GM12878 (cell line): ENCODE data around the gene RGS6. TPM values are rescaled to one million over a fixed set of nuclear protein-coding genes. Genes with fewer than 3 reads are reported as not detected.

Experiments used
- ATAC-seq: fragments of 200-7000 bp; cut with Tn5 transposase; 3 replicates; pipeline ENCODE4 v1.9.1; 2020; ENCODE audit warnings: mild to moderate bottlenecking, moderate library complexity
- BruUV-seq: library from RNA; stranded (reverse); fragments of 400-500 nt; replicated peaks from 2 replicates; lab custom pipeline; 2021; lab: Mats Ljungman, UMichigan
- CTCF ChIA-PET: fragments of 300-600 bp; sonication (Branson Sonifier 250); formaldehyde crosslinking; extraction: SDS; loops from one replicate; lab custom pipeline; 2021; ENCODE audit warnings: inconsistent platforms; lab: Yijun Ruan, JAX
- POLR2A ChIA-PET: fragments of 350-600 bp; formaldehyde crosslinking; extraction: SDS; loops from one replicate; lab custom pipeline; 2021; ENCODE audit warnings: inconsistent platforms; lab: Charles Lee
- RAD21 ChIA-PET: fragments of 300-600 bp; sonication (Branson Sonifier 250); formaldehyde crosslinking; loops from one replicate; lab custom pipeline; 2023; ENCODE audit warnings: antibody characterized with exemption; ENCODE audit not compliant: unreplicated experiment; lab: Charles Lee
- SMC1A ChIA-PET: fragments of 300-600 bp; sonication (Branson Sonifier 250); formaldehyde crosslinking; loops from one replicate; lab custom pipeline; 2023; ENCODE audit not compliant: unreplicated experiment, uncharacterized antibody; lab: Charles Lee
- DNase-seq: peaks from one replicate; pipeline ENCODE4 v3.0.0-alpha.2; 2011; ENCODE audit warnings: low read depth, low spot score
- FAIRE-seq: peaks from 3 replicates; lab custom pipeline; 2011; peaks lifted over from hg19 to GRCh38; lab: Jason Lieb, UNC
- H2AFZ ChIP-seq: 2 replicates; pipeline ENCODE4 v1.6.0; 2011; ENCODE audit warnings: low read depth, low read length, control low read depth; ENCODE audit not compliant: control insufficient read depth
- H3K27ac ChIP-seq: 2 replicates; pipeline ENCODE4 v1.5.1; 2011; ENCODE audit warnings: control low read depth; ENCODE audit not compliant: control insufficient read depth, insufficient read depth
- H3K27me3 ChIP-seq, 2 experiments: replicated peaks in 1 of 2; 2 replicates each; pipeline versions ENCODE4 v1.6.0 to v1.6.1; 2011; ENCODE audit warnings: low read length in 1 of 2; ENCODE audit not compliant: control insufficient read depth in 2 of 2, insufficient read depth in 2 of 2
- H3K36me3 ChIP-seq, 2 experiments: 2 replicates each; pipeline ENCODE4 v1.5.1; 2011; ENCODE audit warnings: low read length in 1 of 2; ENCODE audit not compliant: control insufficient read depth in 2 of 2, insufficient read depth in 2 of 2
- H3K4me1 ChIP-seq: 2 replicates; pipeline ENCODE4 v1.6.1; 2011; ENCODE audit warnings: mild to moderate bottlenecking, low read length, moderate library complexity, mixed read lengths; ENCODE audit not compliant: control insufficient read depth, insufficient read depth
- H3K4me2 ChIP-seq: 2 replicates; pipeline ENCODE4 v1.6.0; 2011; ENCODE audit warnings: control low read depth; ENCODE audit not compliant: control insufficient read depth, insufficient read depth
- H3K4me3 ChIP-seq: fragments of 200-600 bp; sonication (generic); 2 replicates; pipeline ENCODE4 v1.5.1; 2016
- H3K79me2 ChIP-seq: 2 replicates; pipeline ENCODE4 v1.6.0; 2011; ENCODE audit warnings: low read length; ENCODE audit not compliant: control insufficient read depth, insufficient read depth
- H3K9ac ChIP-seq: 2 replicates; pipeline ENCODE4 v1.8.0; 2011; ENCODE audit warnings: low read length, control low read depth, mixed read lengths; ENCODE audit not compliant: control insufficient read depth, insufficient read depth
- H3K9me3 ChIP-seq: replicated peaks from 3 replicates; pipeline ENCODE4 v1.5.1; 2011; ENCODE audit warnings: mild to moderate bottlenecking, low read length; ENCODE audit not compliant: control insufficient read depth, insufficient read depth
- H4K20me1 ChIP-seq: 2 replicates; pipeline ENCODE4 v1.6.0; 2011; ENCODE audit not compliant: control insufficient read depth, insufficient read depth
- CHD2 ChIP-seq: IDR thresholded peaks from 2 replicates; pipeline ENCODE4 v1.6.1; 2011; ENCODE audit warnings: low read depth, low read length, improper control_type of control experiment, borderline replicate concordance
- CUX1 ChIP-seq: IDR thresholded peaks from 2 replicates; pipeline ENCODE4 v1.6.1; 2012; ENCODE audit warnings: improper control_type of control experiment, low read depth, low read length; ENCODE audit not compliant: insufficient replicate concordance
- ESRRA ChIP-seq: IDR thresholded peaks from 2 replicates; pipeline ENCODE4 v1.6.1; 2012; ENCODE audit warnings: mild to moderate bottlenecking, low read length, improper control_type of control experiment
- LARP7 ChIP-seq: fragments of 450-650 bp; IDR thresholded peaks from 2 replicates; pipeline ENCODE4 v1.6.1; 2017; ENCODE audit warnings: mild to moderate bottlenecking
- POLR2AphosphoS5 ChIP-seq: IDR thresholded peaks from 2 replicates; pipeline ENCODE4 v1.6.1; 2011; ENCODE audit warnings: mild to moderate bottlenecking, low read length, inconsistent platforms
- RCOR1 ChIP-seq: conservative IDR thresholded peaks from 2 replicates; pipeline ENCODE4 v1.6.1; 2012; ENCODE audit warnings: low read depth, low read length, improper control_type of control experiment
- WGBS: methylation state at CpG from one replicate; pipeline ENCODE4 v1.1.6; 2016; ENCODE audit warnings: low lambda C conversion rate; ENCODE audit not compliant: insufficient replicate concordance, insufficient coverage; ENCODE audit errors: missing lambda C conversion rate; 5-methylcytosine and 5-hydroxymethylcytosine counted together
- in situ Hi-C: fragments of 300-500 bp; cut with MboI; formaldehyde crosslinking; loops from 9 replicates; pipeline ENCODE4 v1.14.3; 2018; ENCODE audit warnings: mixed read lengths
- intact Hi-C: fragments of 100-400 bp; cut with micrococcal nuclease; formaldehyde crosslinking; loops from one replicate; pipeline ENCODE4 v1.14.2; 2022; ENCODE audit not compliant: unreplicated experiment
- polyA plus RNA-seq, 11 experiments: library from polyadenylated mRNA; depleted of rRNA in 4 of 11; unstranded in 6 of 11; stranded (reverse) in 5 of 11; fragments of >200 nt; fragmentation: Nextera tagmentation in 4 of 11; fragmentation: Illumina TruSeq in 1 of 11; extraction: Ambion mirVana in 4 of 11; extraction: Trizol in 1 of 11; gene quantifications; 1 replicate in 1 of 11; 2 replicates in 10 of 11; pipeline versions ENCODE4 v1.2.1 to v1.2.3, GENCODE V29; 2011 to 2016; ENCODE audit warnings: inconsistent platforms in 2 of 11, missing spikeins in 2 of 11, low read depth in 1 of 11
- total RNA-seq, 4 experiments: library from RNA; depleted of rRNA in 3 of 4; stranded (reverse); fragments of >200 nt in 3 of 4; fragmentation: Illumina TruSeq in 1 of 4; extraction: Trizol in 1 of 4; gene quantifications; 2 replicates each; pipeline versions ENCODE4 v1.2.1 to v1.2.3, GENCODE V29; 2013 to 2021

Gene RGS6
- total and polyA plus RNA-seq, 10 of the 15 experiments (the other 5 are each of a cell fraction or from before 2014, with no cell fraction given): 3.9 to 18.1 (median 12.4) TPM

- ATAC-seq (no peak), FAIRE-seq (no peak), DNase-seq (no peak)
- H3K4me2 ChIP-seq: no peak overlapping the region
- no peak overlapping the region for H3K4me3 ChIP-seq
- intact Hi-C loops: no loop called here
- H3K9ac ChIP-seq: no peak overlapping the region
- H3K27me3 ChIP-seq: no peaks in the 10 kb centered on the region
- ChIA-PET CTCF (no interaction called here), RAD21 (interaction anchor here (0.6 kb wide), 1 partner anchor 100 kb away, joined by 4 read pairs; no protein-coding TSS in a partner anchor), POLR2A (interaction anchor here (0.5 kb wide), 1 partner anchor 49 kb away, joined by 3 read pairs; no protein-coding TSS in a partner anchor), SMC1A (no interaction called here)
- H4K20me1 ChIP-seq: no peaks in the 10 kb centered on the region
- 79% methylated on average over 12 of the region's 12 CpGs for WGBS
- H3K27ac ChIP-seq: no peak overlapping the region
- H3K4me1 ChIP-seq: no peaks in the 10 kb centered on the region
- H3K79me2 ChIP-seq: no peaks in the 10 kb centered on the region
- no peak for TF ChIP-seq CHD2
- no peak for TF ChIP-seq POLR2AphosphoS5
- no peak for TF ChIP-seq LARP7
- TF ChIP-seq RCOR1: no peak
- no peak for TF ChIP-seq ESRRA
- no peak for TF ChIP-seq CUX1
- BruUV-seq: no TSS peak
- in situ Hi-C loops: no loop called here
- no peaks in the 10 kb centered on the region for H3K36me3 ChIP-seq
- no peak overlapping the region for H2AFZ ChIP-seq
- no peaks in the 10 kb centered on the region for H3K9me3 ChIP-seq
These were observed 628.8 kb downstream of the RGS6 start for GRCh38 chr14:72560889-72561493.
